ENCODE data around the gene DHTKD1. TPM values are rescaled to one million over a fixed set of nuclear protein-coding genes. Genes with fewer than 3 reads are reported as not detected.
A peak's percentile ranks its signal among the peaks of the same experiment; 100 is the strongest.

The DHTKD1 gene
- total RNA-seq, 1 experiment from 2014 or later: 53.2 TPM

DNA sequence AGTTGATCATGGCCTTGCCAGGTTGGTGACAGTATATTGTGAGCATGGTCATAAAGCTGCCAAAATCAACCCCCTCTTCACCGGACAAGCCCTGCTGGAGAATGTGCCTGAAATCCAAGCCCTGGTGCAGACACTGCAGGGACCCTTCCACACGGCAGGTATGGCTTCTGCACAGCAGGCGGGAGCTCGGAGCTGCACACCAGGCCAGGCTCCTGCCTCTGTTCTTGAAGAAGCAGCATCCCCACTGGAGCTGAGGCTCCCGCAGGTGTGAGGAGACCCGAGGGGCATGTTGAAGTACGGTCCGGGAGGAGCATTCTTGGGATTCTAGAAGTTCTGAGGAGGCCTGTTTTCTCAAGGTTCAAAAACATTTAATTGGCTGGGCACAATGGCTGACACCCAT is 12.7 kb downstream of the DHTKD1 start:
- H2BK120ac ChIP-seq (ENCODE audit: low read depth, low read length, poor library complexity, severe bottlenecking): no peak overlapping the region
- H3K9me3 ChIP-seq (ENCODE audit: control insufficient read depth, low read depth, low read length): no peaks in the 10 kb centered on the region
- Mint-ChIP-seq H3K27ac (peak overlapping the region in 2 of 3 experiments; percentile 50 to 70; a peak in 1 of 7 replicates), H3K4me1 (no peaks in the 10 kb centered on the region; a peak in 1 of 4 replicates), H3K9me3 (no peaks in the 10 kb centered on the region), H3K4me3 (no peak overlapping the region), H3K36me3 (ENCODE audit: insufficient read depth in 1 of 3, low read depth in 3 of 3) (peaks cover 20 to 63% (median 54%) of the 10 kb centered on the region in 3 experiments), H3K27me3 (ENCODE audit: low read depth) (no peaks in the 10 kb centered on the region)
- no peak overlapping the region for H4K5ac ChIP-seq (ENCODE audit: insufficient read length, low read depth, low read length)
- no peak overlapping the region for H2BK12ac ChIP-seq (ENCODE audit: insufficient read length, low read depth, low read length)
- H3K23me2 ChIP-seq (ENCODE audit: insufficient read length, low read depth, low read length, poor library complexity, severe bottlenecking): no peaks in the 10 kb centered on the region
- no peaks in the 10 kb centered on the region for H3K79me2 ChIP-seq (ENCODE audit: insufficient read depth, low read length)
- H2AFZ ChIP-seq (ENCODE audit: low read length): no peak overlapping the region
- no peak overlapping the region for H3K14ac ChIP-seq (ENCODE audit: insufficient read depth, low read length)
- no CpG with 5 or more reads among the region's 8 CpGs for WGBS (ENCODE audit: extremely low coverage, insufficient read length, low lambda C conversion rate)
- H2BK20ac ChIP-seq (ENCODE audit: low read depth, low read length, poor library complexity, severe bottlenecking): no peak overlapping the region
- H3K4ac ChIP-seq (ENCODE audit: low read depth, low read length): no peak overlapping the region
- no peak overlapping the region for H3K56ac ChIP-seq (ENCODE audit: insufficient read length, low read depth, low read length)
- no peaks in the 10 kb centered on the region for H3K27me3 ChIP-seq (ENCODE audit: insufficient read depth, low read length)
- no peak overlapping the region for H4K91ac ChIP-seq (ENCODE audit: insufficient read length, low read depth, low read length)
- H2AK5ac ChIP-seq (ENCODE audit: insufficient read length, low read length): no peak overlapping the region
- no peaks in the 10 kb centered on the region for H3K4me1 ChIP-seq (ENCODE audit: insufficient read depth, low read length)
- H3K23ac ChIP-seq (ENCODE audit: insufficient read length, low read depth, low read length): no peak overlapping the region
- H2BK15ac ChIP-seq (ENCODE audit: low read depth, low read length): no peak overlapping the region
- H3K27ac ChIP-seq (ENCODE audit: insufficient read length, low read depth, low read length): no peak overlapping the region
- H3K79me1 ChIP-seq (ENCODE audit: insufficient read depth, low read depth, low read length, poor library complexity, severe bottlenecking): peaks cover 3% of the 10 kb centered on the region
- DNase-seq: peak; percentile 36
- H4K8ac ChIP-seq (replicated peaks; ENCODE audit: insufficient read length, low read depth, low read length): no peak overlapping the region
- H3K4me2 ChIP-seq (ENCODE audit: insufficient read depth, insufficient read length, low read length): no peak overlapping the region
- no peaks in the 10 kb centered on the region for H4K20me1 ChIP-seq (ENCODE audit: control insufficient read depth, insufficient read depth, insufficient read length)
- no peak overlapping the region for H3T11ph ChIP-seq (ENCODE audit: low read length)
- H3K9ac ChIP-seq (ENCODE audit: extremely low read depth, insufficient read length, low read length): no peak overlapping the region
- H3K18ac ChIP-seq (ENCODE audit: insufficient read length, low read depth, low read length): no peak overlapping the region
- TF ChIP-seq, protein P1, sequence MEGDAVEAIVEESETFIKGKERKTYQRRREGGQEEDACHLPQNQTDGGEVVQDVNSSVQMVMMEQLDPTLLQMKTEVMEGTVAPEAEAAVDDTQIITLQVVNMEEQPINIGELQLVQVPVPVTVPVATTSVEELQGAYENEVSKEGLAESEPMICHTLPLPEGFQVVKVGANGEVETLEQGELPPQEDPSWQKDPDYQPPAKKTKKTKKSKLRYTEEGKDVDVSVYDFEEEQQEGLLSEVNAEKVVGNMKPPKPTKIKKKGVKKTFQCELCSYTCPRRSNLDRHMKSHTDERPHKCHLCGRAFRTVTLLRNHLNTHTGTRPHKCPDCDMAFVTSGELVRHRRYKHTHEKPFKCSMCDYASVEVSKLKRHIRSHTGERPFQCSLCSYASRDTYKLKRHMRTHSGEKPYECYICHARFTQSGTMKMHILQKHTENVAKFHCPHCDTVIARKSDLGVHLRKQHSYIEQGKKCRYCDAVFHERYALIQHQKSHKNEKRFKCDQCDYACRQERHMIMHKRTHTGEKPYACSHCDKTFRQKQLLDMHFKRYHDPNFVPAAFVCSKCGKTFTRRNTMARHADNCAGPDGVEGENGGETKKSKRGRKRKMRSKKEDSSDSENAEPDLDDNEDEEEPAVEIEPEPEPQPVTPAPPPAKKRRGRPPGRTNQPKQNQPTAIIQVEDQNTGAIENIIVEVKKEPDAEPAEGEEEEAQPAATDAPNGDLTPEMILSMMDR (conservative IDR thresholded peaks at IDR 0.05): no peak
- H2BK5ac ChIP-seq (ENCODE audit: insufficient read length, low read length): no peak overlapping the region
